Choroid plexus epithelial cell (primary cell): ENCODE measurements around the gene PMM1.

Source experiments
- DNase-seq: peaks from one replicate; pipeline ENCODE4 v3.0.0-alpha.2; 2010; ENCODE audit warnings: low read depth
- H3K4me3 ChIP-seq: 2 replicates; pipeline ENCODE4 v1.5.1; 2011; ENCODE audit warnings: low read depth, mild to moderate bottlenecking, control low read depth, low read length, moderate library complexity
- TF ChIP-seq, protein P1 (sequence below): conservative IDR thresholded peaks from 2 replicates; pipeline ENCODE4 v1.5.1; 2011; ENCODE audit warnings: low read depth, mild to moderate bottlenecking, control low read depth, inconsistent platforms, low read length, moderate library complexity

The PMM1 gene

DNA sequence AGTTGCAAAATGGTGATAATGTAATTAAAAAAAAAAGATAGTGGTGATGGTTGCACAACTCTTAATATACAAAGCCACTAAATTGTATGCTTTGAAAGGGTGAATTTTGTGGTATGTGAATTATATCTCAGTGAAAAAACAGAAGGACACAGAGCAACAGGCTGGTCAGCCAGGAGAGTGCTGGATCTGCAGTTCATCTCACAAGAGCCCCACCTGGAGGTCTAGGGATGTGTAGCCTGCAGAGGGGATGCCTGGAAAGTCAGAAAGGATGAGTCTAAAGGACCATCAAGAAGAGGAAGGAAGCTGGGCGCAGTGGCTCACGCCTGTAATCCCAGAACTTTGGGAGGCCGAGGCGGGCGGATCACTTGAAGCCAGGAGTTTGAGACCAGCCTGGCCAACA lies 54.4 kb downstream of the PMM1 start:
- DNase-seq, result peak; percentile 51
- TF ChIP-seq, protein P1, sequence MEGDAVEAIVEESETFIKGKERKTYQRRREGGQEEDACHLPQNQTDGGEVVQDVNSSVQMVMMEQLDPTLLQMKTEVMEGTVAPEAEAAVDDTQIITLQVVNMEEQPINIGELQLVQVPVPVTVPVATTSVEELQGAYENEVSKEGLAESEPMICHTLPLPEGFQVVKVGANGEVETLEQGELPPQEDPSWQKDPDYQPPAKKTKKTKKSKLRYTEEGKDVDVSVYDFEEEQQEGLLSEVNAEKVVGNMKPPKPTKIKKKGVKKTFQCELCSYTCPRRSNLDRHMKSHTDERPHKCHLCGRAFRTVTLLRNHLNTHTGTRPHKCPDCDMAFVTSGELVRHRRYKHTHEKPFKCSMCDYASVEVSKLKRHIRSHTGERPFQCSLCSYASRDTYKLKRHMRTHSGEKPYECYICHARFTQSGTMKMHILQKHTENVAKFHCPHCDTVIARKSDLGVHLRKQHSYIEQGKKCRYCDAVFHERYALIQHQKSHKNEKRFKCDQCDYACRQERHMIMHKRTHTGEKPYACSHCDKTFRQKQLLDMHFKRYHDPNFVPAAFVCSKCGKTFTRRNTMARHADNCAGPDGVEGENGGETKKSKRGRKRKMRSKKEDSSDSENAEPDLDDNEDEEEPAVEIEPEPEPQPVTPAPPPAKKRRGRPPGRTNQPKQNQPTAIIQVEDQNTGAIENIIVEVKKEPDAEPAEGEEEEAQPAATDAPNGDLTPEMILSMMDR, result peak; percentile 49

DNA sequence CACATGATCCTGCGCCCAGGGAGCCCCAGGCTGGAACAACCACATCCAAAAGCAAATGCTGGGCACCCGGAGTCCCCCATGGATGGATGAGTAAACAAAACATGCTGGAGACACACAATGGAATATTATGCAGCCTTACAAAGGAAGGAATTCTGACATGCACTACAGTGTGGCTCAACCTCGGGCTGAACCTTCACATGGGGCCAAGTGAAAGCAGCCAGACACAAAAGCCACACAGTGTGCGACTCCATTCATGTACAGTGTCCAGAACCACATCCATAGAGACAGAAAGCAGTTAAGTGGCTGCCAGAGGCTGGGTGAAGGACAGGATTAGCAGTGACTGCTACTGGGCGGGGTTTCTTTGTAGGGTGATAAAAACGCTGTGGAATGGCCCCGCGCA lies 55.4 kb downstream of the PMM1 start:
- DNase-seq, result no peak
- TF ChIP-seq, protein P1, result no peak
- H3K4me3 ChIP-seq, result no peak overlapping the region

More for the DNA sequence above, 54.4 kb downstream of the PMM1 start:
- no peak overlapping the region for H3K4me3 ChIP-seq

DNA sequence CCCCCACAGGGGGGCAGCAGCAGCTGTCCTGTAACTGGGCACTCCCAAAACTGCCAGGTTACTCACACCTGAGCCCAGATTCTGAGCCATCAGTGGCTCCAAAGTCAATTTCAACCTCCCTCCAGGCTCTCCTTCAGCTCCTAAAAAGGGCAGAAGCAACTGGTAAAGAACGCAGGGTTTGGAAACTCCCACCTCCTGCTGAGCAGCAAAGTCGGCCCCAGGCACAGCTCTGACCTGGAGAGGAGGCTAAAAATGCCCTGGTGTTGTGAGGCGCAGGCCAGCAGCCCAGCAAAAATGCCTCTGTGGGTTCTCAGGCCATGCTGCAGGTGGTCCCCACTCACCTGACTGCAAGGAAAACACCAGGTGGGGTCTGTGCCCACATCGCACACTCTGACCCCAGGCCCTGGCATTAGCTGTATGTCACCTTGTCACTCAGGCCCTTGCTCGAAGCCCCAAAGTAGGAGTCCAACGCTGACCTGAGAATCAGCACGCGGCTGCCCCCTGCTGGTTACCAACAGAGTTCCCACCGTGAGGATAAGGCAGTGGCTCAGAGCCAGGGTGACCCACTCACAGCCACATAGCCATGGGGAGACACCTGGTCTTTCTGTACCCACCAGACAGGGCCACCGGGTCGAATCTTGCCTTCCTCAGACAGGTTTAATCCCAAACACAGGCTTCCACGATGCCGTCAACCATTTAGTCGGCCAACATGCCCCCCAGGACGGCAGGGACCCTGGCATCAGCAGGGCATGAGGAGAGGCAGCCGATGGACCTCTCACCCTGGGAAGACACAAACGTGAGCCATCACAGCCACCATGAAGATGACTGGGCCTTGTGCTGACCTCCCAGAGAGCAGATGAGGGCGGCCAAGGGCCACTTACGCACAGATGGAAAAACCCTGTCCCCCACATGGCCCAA lies 56.5 kb downstream of the PMM1 start:
- H3K4me3 ChIP-seq, result no peak overlapping the region
- peak; percentile 71 for DNase-seq
- TF ChIP-seq, protein P1, result peak; percentile 86

DNA sequence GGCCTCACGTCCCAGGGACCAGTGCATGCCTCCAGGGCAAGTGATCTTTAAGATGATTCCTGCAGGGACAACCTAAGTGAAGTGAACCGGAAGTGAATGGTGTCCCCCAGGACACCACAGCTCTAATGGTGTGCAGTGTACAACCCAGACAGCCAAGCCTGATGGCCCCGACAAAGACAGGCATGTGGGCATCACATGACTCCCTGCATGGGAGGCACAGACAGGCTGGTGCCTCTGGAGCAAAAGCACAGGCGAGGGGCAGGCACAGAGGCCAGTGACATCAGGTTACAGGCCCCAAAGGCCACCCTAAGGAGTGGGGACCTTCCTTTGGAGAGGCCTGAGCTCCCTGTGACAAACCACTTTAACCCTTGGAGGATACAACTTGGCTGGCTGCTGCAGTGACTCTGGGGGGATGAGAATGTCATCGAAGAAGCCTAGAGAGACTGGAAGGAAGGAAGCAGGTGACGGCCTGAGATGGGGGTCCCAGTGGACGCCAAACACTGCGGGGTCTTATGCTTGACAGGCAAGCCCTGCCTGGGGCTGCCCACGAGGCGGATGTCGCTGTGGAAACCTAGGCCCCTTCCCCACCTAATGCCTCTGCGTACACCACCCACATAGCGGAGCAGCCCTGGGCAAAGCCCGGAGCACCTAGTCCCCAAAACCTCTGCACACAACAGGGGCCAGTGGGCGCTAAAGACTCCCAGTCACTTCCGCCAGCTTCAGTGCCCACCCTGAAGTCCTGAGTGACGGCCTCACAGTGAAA lies 57.7 kb downstream of the PMM1 start:
- no peak for DNase-seq
- H3K4me3 ChIP-seq, result no peak overlapping the region
- TF ChIP-seq, protein P1, result no peak

DNA sequence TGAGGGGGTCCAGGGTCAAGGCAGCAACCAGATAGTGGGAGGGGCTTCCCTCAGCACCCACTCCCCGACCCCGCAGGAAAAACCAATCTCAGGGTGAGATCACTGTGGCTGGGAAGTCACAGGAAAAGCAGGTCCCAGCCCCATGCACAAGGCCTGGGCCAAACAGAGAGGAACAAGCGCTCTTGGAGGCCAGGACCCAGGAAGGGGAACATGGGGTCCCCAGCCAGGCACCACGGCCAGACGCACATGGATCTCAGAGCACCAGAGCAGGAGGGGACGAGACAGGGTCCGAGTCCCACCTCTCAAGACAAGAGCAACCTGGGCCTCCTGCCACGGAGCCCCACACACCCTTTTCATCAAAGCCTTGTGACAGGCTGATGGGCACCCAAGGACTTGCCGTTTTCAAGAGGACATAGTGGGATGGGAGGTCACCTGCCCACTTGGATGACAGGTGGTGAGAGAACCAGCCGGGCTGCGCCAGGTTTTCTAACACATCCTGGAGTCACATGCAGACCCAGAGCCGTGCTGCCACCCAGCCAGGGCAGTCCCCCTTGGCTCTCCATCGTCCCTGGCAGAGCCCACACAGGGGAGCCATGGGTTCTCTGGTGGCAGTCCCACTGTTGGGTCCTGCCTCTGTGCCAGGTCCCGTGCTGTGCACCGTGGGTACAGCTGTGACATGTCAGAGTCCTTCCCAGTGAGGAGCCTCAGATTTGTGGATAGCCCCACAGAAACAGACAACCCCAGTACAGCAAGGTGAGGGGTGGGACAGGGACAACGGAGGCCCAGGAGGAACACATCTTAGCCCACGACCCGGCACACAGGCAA lies 58.5 kb downstream of the PMM1 start:
- no peak overlapping the region for H3K4me3 ChIP-seq
- DNase-seq, result no peak
- TF ChIP-seq, protein P1, result no peak

DNA sequence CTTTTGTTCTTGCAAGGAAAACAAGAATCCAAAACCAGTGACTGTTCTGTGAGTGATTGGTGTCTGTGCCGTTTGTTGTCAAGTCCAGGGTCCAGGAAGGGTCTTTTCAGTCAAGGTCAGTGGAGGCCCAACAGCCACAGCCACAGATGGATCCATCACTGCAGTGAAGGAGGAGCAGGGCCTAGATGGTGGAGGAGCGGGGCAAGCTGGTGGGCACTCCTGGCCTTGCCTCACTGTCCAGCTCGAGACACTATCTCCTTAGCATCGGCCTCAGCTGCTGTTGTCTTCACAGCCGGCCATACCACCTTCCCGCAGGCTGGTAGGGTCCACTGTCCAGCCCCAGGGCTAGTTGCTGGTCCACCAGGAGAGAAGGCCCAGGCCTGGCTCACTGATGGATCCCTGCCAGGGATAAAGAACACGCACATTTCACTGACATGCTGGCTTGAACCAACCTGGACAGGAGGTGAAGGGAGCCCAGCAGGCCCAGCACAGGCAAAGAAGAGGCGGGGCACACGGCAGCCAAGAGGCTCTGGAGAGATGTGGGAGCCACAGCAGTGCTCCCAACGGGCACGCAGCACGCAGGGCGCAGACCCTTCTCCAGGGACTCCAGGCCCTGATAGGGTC lies 60.6 kb downstream of the PMM1 start:
- DNase-seq, result no peak
- no peak overlapping the region for H3K4me3 ChIP-seq
- TF ChIP-seq, protein P1, result no peak
